Panc1 (cell line): ENCODE measurements around the gene MCTP1. TPM values are rescaled to one million over a fixed set of nuclear protein-coding genes. Genes with fewer than 3 reads are reported as not detected.

Experiments used
- ATAC-seq: fragments of 200-7000 bp; cut with Tn5 transposase; 2 replicates; pipeline ENCODE4 v1.9.1; 2020; ENCODE audit warnings: mild to moderate bottlenecking, moderate library complexity
- BruUV-seq: library from RNA; stranded (reverse); fragments of 400-500 nt; replicated peaks from 2 replicates; lab custom pipeline; 2021; lab: Mats Ljungman, UMichigan
- CTCF ChIA-PET: fragments of 300-600 bp; sonication (Branson Sonifier 250); formaldehyde crosslinking; loops from one replicate; lab custom pipeline; 2022; ENCODE audit warnings: antibody characterized with exemption; lab: Charles Lee
- POLR2A ChIA-PET: fragments of 300-600 bp; sonication (Branson Sonifier 250); formaldehyde crosslinking; loops from one replicate; lab custom pipeline; 2022; ENCODE audit warnings: antibody characterized with exemption; lab: Charles Lee
- DNase-seq: peaks from one replicate; pipeline ENCODE4 v3.0.0-alpha.2; 2010; ENCODE audit warnings: low read depth, low spot score
- H3K27ac ChIP-seq: 2 replicates; pipeline ENCODE4 v1.5.1; 2011; ENCODE audit warnings: mild to moderate bottlenecking, low read length, inconsistent platforms
- H3K27me3 ChIP-seq: fragments of 200-500 bp; sonication (Bioruptor generic); 2 replicates; pipeline ENCODE4 v1.6.0; 2014; ENCODE audit warnings: low read length, inconsistent platforms; ENCODE audit not compliant: control insufficient read depth, insufficient read depth
- H3K36me3 ChIP-seq: fragments of 200-500 bp; sonication (Bioruptor generic); 2 replicates; pipeline ENCODE4 v1.5.1; 2014; ENCODE audit warnings: inconsistent platforms, mild to moderate bottlenecking, low read length, moderate library complexity; ENCODE audit not compliant: control insufficient read depth, insufficient read depth
- H3K4me1 ChIP-seq: 2 replicates; pipeline ENCODE4 v1.5.1; 2011; ENCODE audit warnings: inconsistent platforms, mild to moderate bottlenecking, low read length, moderate library complexity; ENCODE audit not compliant: control insufficient read depth, insufficient read depth
- H3K4me3 ChIP-seq, 2 experiments: 2 replicates each; pipeline ENCODE4 v1.5.1; 2011 to 2012; ENCODE audit warnings: low read depth in 2 of 2, low read length in 2 of 2, mild to moderate bottlenecking in 2 of 2, inconsistent platforms in 1 of 2, moderate library complexity in 1 of 2
- H3K9me3 ChIP-seq: fragments of 200-500 bp; sonication (Bioruptor generic); 2 replicates; pipeline ENCODE4 v1.5.1; 2014; ENCODE audit warnings: low read depth, mild to moderate bottlenecking, inconsistent platforms, low read length, moderate library complexity; ENCODE audit not compliant: control insufficient read depth, insufficient read depth
- POLR2AphosphoS5 ChIP-seq: IDR thresholded peaks from 2 replicates; pipeline ENCODE4 v1.6.1; 2012; ENCODE audit warnings: mild to moderate bottlenecking, low read depth, low read length, moderate library complexity
- SIN3A ChIP-seq: IDR thresholded peaks from 2 replicates; pipeline ENCODE4 v1.6.1; 2012; ENCODE audit warnings: low read depth, mild to moderate bottlenecking, low read length, moderate library complexity, borderline replicate concordance; ENCODE audit not compliant: insufficient read depth
- TCF7L2 ChIP-seq: IDR thresholded peaks from 2 replicates; pipeline ENCODE4 v1.6.1; 2011; ENCODE audit warnings: mild to moderate bottlenecking, low read depth, low read length, inconsistent platforms
- in situ Hi-C: cut with HindIII; loops from 2 replicates; pipeline ENCODE4 v1.10.0; 2016; ENCODE audit warnings: low sequenced_read_pairs, low pct_unique_long_range_greater_than_20kb
- intact Hi-C: fragments of 100-400 bp; cut with micrococcal nuclease; formaldehyde crosslinking; loops from one replicate; pipeline ENCODE4 v1.10.0; 2022; ENCODE audit not compliant: unreplicated experiment
- total RNA-seq: library from RNA; stranded (reverse); gene quantifications from one replicate; pipeline ENCODE4 v1.2.1, GENCODE V29; 2021; ENCODE audit not compliant: unreplicated experiment
- TF ChIP-seq, protein P1 (sequence below): fragments of 450-650 bp; IDR thresholded peaks from 2 replicates; pipeline ENCODE4 v1.5.1; 2017; ENCODE audit warnings: mild to moderate bottlenecking
- TF ChIP-seq, protein P2 (sequence below), 2 experiments: IDR thresholded peaks; 2 replicates each; pipeline ENCODE4 v1.6.1; 2011 to 2012; ENCODE audit warnings: low read depth in 2 of 2, control low read depth in 1 of 2, low read length in 1 of 2, mild to moderate bottlenecking in 1 of 2, moderate library complexity in 1 of 2; ENCODE audit not compliant: insufficient read depth in 1 of 2

Gene MCTP1
- total RNA-seq, 1 experiment from 2014 or later, result 39.8 TPM

DNA sequence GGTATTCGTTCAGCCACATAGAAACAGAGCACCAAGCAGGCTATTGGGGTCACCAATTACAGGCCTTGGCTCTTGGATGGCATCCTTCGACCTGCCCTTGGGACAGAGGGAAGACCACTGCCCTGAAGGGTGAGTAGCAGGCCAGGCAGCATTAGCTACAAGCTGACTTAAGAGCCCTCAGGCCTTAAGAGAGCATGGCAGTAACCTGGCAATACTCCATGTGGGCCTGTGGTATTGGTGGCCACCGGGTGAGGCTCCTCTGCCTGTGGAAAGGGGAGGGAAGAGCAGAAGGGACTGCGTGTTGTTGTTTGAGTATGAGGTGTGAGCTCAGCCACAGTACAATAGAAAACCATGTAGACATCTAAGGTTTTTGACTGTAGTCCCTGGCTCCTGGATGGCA lies 170.6 kb downstream of the MCTP1 start:
- H3K4me1 ChIP-seq, result no peaks in the 10 kb centered on the region
- DNase-seq (no peak), ATAC-seq (no peak)
- CTCF ChIA-PET, result no interaction called here
- no peaks in the 10 kb centered on the region for H3K36me3 ChIP-seq
- H3K4me3 ChIP-seq, result no peak overlapping the region
- POLR2A ChIA-PET, result no interaction called here
- in situ Hi-C loops (no loop called here), intact Hi-C loops (no loop called here)
- H3K27ac ChIP-seq, result no peak overlapping the region
- TF ChIP-seq SIN3A, result no peak
- TF ChIP-seq, protein P1, sequence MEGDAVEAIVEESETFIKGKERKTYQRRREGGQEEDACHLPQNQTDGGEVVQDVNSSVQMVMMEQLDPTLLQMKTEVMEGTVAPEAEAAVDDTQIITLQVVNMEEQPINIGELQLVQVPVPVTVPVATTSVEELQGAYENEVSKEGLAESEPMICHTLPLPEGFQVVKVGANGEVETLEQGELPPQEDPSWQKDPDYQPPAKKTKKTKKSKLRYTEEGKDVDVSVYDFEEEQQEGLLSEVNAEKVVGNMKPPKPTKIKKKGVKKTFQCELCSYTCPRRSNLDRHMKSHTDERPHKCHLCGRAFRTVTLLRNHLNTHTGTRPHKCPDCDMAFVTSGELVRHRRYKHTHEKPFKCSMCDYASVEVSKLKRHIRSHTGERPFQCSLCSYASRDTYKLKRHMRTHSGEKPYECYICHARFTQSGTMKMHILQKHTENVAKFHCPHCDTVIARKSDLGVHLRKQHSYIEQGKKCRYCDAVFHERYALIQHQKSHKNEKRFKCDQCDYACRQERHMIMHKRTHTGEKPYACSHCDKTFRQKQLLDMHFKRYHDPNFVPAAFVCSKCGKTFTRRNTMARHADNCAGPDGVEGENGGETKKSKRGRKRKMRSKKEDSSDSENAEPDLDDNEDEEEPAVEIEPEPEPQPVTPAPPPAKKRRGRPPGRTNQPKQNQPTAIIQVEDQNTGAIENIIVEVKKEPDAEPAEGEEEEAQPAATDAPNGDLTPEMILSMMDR, result no peak
- TF ChIP-seq, protein P2, sequence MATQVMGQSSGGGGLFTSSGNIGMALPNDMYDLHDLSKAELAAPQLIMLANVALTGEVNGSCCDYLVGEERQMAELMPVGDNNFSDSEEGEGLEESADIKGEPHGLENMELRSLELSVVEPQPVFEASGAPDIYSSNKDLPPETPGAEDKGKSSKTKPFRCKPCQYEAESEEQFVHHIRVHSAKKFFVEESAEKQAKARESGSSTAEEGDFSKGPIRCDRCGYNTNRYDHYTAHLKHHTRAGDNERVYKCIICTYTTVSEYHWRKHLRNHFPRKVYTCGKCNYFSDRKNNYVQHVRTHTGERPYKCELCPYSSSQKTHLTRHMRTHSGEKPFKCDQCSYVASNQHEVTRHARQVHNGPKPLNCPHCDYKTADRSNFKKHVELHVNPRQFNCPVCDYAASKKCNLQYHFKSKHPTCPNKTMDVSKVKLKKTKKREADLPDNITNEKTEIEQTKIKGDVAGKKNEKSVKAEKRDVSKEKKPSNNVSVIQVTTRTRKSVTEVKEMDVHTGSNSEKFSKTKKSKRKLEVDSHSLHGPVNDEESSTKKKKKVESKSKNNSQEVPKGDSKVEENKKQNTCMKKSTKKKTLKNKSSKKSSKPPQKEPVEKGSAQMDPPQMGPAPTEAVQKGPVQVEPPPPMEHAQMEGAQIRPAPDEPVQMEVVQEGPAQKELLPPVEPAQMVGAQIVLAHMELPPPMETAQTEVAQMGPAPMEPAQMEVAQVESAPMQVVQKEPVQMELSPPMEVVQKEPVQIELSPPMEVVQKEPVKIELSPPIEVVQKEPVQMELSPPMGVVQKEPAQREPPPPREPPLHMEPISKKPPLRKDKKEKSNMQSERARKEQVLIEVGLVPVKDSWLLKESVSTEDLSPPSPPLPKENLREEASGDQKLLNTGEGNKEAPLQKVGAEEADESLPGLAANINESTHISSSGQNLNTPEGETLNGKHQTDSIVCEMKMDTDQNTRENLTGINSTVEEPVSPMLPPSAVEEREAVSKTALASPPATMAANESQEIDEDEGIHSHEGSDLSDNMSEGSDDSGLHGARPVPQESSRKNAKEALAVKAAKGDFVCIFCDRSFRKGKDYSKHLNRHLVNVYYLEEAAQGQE (IDR thresholded peaks at IDR 0.05; ENCODE audit: insufficient read depth in 1 of 2, low read depth in 2 of 2, low read length in 1 of 2), result no peak
- TF ChIP-seq TCF7L2, result no peak
- no peak for TF ChIP-seq POLR2AphosphoS5
- no TSS peak for BruUV-seq
- no peaks in the 10 kb centered on the region for H3K27me3 ChIP-seq
- H3K9me3 ChIP-seq, result no peaks in the 10 kb centered on the region

DNA sequence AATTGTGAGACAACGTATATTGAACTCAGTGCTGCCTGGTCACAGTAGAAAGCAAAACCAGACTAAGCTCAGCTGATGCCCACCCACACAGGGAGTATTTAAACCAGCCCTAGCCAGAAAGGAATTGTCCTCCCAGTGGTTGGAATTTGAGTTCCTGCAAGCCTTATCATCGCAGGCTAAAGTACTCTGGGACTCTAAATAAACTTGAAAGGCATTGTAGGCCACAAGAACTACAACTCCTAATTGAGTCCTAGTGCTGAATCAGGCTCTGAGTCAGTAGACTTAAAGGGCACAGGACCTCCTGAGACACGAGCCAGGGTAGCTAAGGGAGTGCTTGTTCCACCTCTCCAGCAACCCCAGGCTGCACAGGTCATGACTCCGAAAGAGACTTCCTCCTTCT lies 171.4 kb downstream of the MCTP1 start:
- in situ Hi-C loops, result no loop called here

More for the DNA sequence above, 171.4 kb downstream of the MCTP1 start:
- POLR2A ChIA-PET, result no interaction called here
- TF ChIP-seq SIN3A (no peak), TCF7L2 (no peak), POLR2AphosphoS5 (no peak)
- TF ChIP-seq, protein P1, result no peak
- TF ChIP-seq, protein P2 (IDR thresholded peaks at IDR 0.05; ENCODE audit: insufficient read depth in 1 of 2, low read depth in 2 of 2, low read length in 1 of 2), result no peak
- Histone ChIP-seq H3K27ac (no peak overlapping the region), H3K4me3 (no peak overlapping the region), H3K4me1 (no peaks in the 10 kb centered on the region), H3K27me3 (no peaks in the 10 kb centered on the region), H3K9me3 (no peaks in the 10 kb centered on the region), H3K36me3 (no peaks in the 10 kb centered on the region)
- no peak for DNase-seq
- CTCF ChIA-PET, result no interaction called here
- BruUV-seq, result no TSS peak
- intact Hi-C loops, result no loop called here
- ATAC-seq, result no peak
